H9 (cell line): ENCODE data around the gene ARAP2. TPM values are rescaled to one million over a fixed set of nuclear protein-coding genes. Genes with fewer than 3 reads are reported as not detected.

Source experiments
- DNase-seq: peaks from one replicate; pipeline ENCODE4 v3.0.0-alpha.2; 2017
- H2AFZ ChIP-seq: one replicate; pipeline ENCODE4 v1.6.1; 2013; ENCODE audit warnings: mild to moderate bottlenecking, low read length, control low read depth, moderate library complexity
- H2AK5ac ChIP-seq: 2 replicates; pipeline ENCODE4 v1.6.1; 2013; ENCODE audit warnings: low read length, control low read depth, mixed read lengths; ENCODE audit not compliant: insufficient read length
- H2BK120ac ChIP-seq: one replicate; pipeline ENCODE4 v1.6.1; 2013; ENCODE audit warnings: low read depth, mild to moderate bottlenecking, low read length, control low read depth, inconsistent platforms; ENCODE audit not compliant: poor library complexity, severe bottlenecking
- H2BK12ac ChIP-seq: 2 replicates; pipeline ENCODE4 v1.6.1; 2013; ENCODE audit warnings: low read length, control low read depth, mixed read lengths, low read depth; ENCODE audit not compliant: insufficient read length
- H2BK15ac ChIP-seq: 2 replicates; pipeline ENCODE4 v1.6.1; 2013; ENCODE audit warnings: low read depth, low read length, control low read depth
- H2BK20ac ChIP-seq: one replicate; pipeline ENCODE4 v1.6.1; 2013; ENCODE audit warnings: low read depth, mild to moderate bottlenecking, low read length, control low read depth, inconsistent platforms; ENCODE audit not compliant: poor library complexity, severe bottlenecking
- H2BK5ac ChIP-seq: 2 replicates; pipeline ENCODE4 v1.6.1; 2013; ENCODE audit warnings: low read length, control low read depth, mixed read lengths; ENCODE audit not compliant: insufficient read length
- H3K14ac ChIP-seq: 2 replicates; pipeline ENCODE4 v1.6.1; 2013; ENCODE audit warnings: low read length, control low read depth; ENCODE audit not compliant: insufficient read depth
- H3K18ac ChIP-seq: 2 replicates; pipeline ENCODE4 v1.6.1; 2013; ENCODE audit warnings: low read depth, mild to moderate bottlenecking, mixed read lengths, low read length, control low read depth; ENCODE audit not compliant: insufficient read length
- H3K23ac ChIP-seq: 2 replicates; pipeline ENCODE4 v1.6.1; 2013; ENCODE audit warnings: low read length, control low read depth, mixed read lengths, low read depth; ENCODE audit not compliant: insufficient read length
- H3K23me2 ChIP-seq: 2 replicates; pipeline ENCODE4 v1.6.1; 2013; ENCODE audit warnings: low read depth, mild to moderate bottlenecking, mixed read lengths, low read length, control low read depth; ENCODE audit not compliant: insufficient read length, poor library complexity, severe bottlenecking
- H3K27ac ChIP-seq: 2 replicates; pipeline ENCODE4 v1.5.1; 2013; ENCODE audit warnings: low read length, control low read depth, mixed read lengths, low read depth; ENCODE audit not compliant: insufficient read length
- H3K27me3 ChIP-seq: 2 replicates; pipeline ENCODE4 v1.6.1; 2013; ENCODE audit warnings: low read length, control low read depth, inconsistent platforms; ENCODE audit not compliant: insufficient read depth
- H3K4ac ChIP-seq: 2 replicates; pipeline ENCODE4 v1.6.1; 2013; ENCODE audit warnings: low read depth, mild to moderate bottlenecking, control low read depth, inconsistent platforms, low read length, moderate library complexity
- H3K4me1 ChIP-seq: 2 replicates; pipeline ENCODE4 v1.6.1; 2013; ENCODE audit warnings: low read length, control low read depth, inconsistent platforms; ENCODE audit not compliant: insufficient read depth
- H3K4me2 ChIP-seq: 2 replicates; pipeline ENCODE4 v1.6.1; 2013; ENCODE audit warnings: low read length, control low read depth, mixed read lengths; ENCODE audit not compliant: insufficient read length, insufficient read depth
- H3K56ac ChIP-seq: 2 replicates; pipeline ENCODE4 v1.6.1; 2013; ENCODE audit warnings: low read depth, mild to moderate bottlenecking, mixed read lengths, low read length, control low read depth; ENCODE audit not compliant: insufficient read length
- H3K79me1 ChIP-seq: 2 replicates; pipeline ENCODE4 v1.6.1; 2013; ENCODE audit warnings: low read depth, mild to moderate bottlenecking, moderate library complexity, low read length, control low read depth, inconsistent platforms; ENCODE audit not compliant: insufficient read depth, poor library complexity, severe bottlenecking
- H3K79me2 ChIP-seq: 2 replicates; pipeline ENCODE4 v1.6.1; 2013; ENCODE audit warnings: low read length, control low read depth, inconsistent platforms; ENCODE audit not compliant: insufficient read depth
- H3K9ac ChIP-seq: 2 replicates; pipeline ENCODE4 v1.6.1; 2013; ENCODE audit warnings: low read length, control low read depth, mixed read lengths; ENCODE audit not compliant: insufficient read length; ENCODE audit errors: extremely low read depth
- H3K9me3 ChIP-seq: one replicate; pipeline ENCODE4 v1.6.1; 2013; ENCODE audit warnings: low read depth, low read length, inconsistent platforms; ENCODE audit not compliant: control insufficient read depth
- H3T11ph ChIP-seq: one replicate; pipeline ENCODE4 v1.6.1; 2013; ENCODE audit warnings: mild to moderate bottlenecking, low read length, control low read depth, inconsistent platforms
- H4K20me1 ChIP-seq: one replicate; pipeline ENCODE4 v1.6.1; 2013; ENCODE audit not compliant: control insufficient read depth, insufficient read length, insufficient read depth
- H4K5ac ChIP-seq: 2 replicates; pipeline ENCODE4 v1.6.1; 2013; ENCODE audit warnings: low read depth, mild to moderate bottlenecking, mixed read lengths, low read length, control low read depth; ENCODE audit not compliant: insufficient read length
- H4K8ac ChIP-seq: replicated peaks from 2 replicates; pipeline ENCODE4 v1.6.1; 2013; ENCODE audit warnings: low read length, control low read depth, mixed read lengths, low read depth; ENCODE audit not compliant: insufficient read length
- H4K91ac ChIP-seq: 2 replicates; pipeline ENCODE4 v1.6.1; 2013; ENCODE audit warnings: low read depth, mild to moderate bottlenecking, moderate library complexity, mixed read lengths, low read length, control low read depth; ENCODE audit not compliant: insufficient read length
- H3K27ac Mint-ChIP-seq, 3 experiments: 2 replicates in 2 of 3; 3 replicates in 1 of 3; pipeline ENCODE4 v1.8.0; 2020 to 2021; ENCODE audit warnings: mixed read lengths in 3 of 3, mild to moderate bottlenecking in 1 of 3, moderate library complexity in 1 of 3
- H3K27me3 Mint-ChIP-seq: 2 replicates; pipeline ENCODE4 v1.8.0; 2021; ENCODE audit warnings: low read depth, mild to moderate bottlenecking, moderate library complexity, mixed read lengths
- H3K36me3 Mint-ChIP-seq, 3 experiments: 2 replicates in 2 of 3; 3 replicates in 1 of 3; pipeline ENCODE4 v1.8.0; 2020 to 2021; ENCODE audit warnings: low read depth in 3 of 3, mixed read lengths in 3 of 3; ENCODE audit not compliant: insufficient read depth in 1 of 3
- H3K4me1 Mint-ChIP-seq, 2 experiments: 2 replicates each; pipeline ENCODE4 v1.8.0; 2020; ENCODE audit warnings: mixed read lengths in 2 of 2
- H3K4me3 Mint-ChIP-seq, 2 experiments: 2 replicates in 1 of 2; 3 replicates in 1 of 2; pipeline ENCODE4 v1.8.0; 2020 to 2021; ENCODE audit warnings: mild to moderate bottlenecking in 2 of 2, mixed read lengths in 2 of 2, moderate library complexity in 1 of 2
- H3K9me3 Mint-ChIP-seq, 2 experiments: 2 replicates in 1 of 2; 3 replicates in 1 of 2; pipeline ENCODE4 v1.8.0; 2020; ENCODE audit warnings: mild to moderate bottlenecking in 2 of 2, mixed read lengths in 2 of 2, moderate library complexity in 1 of 2
- CTCF ChIP-seq: fragments of 200-600 bp; sonication (generic); conservative IDR thresholded peaks from 3 replicates; pipeline ENCODE4 v1.8.0; 2021; ENCODE audit warnings: antibody characterized with exemption, mild to moderate bottlenecking
- WGBS: extraction: QIAGEN DNeasy Blood & Tissue Kit; methylation state at CpG from one replicate; pipeline ENCODE4 v1.1.7; 2013; ENCODE audit warnings: missing lambda C conversion rate, low lambda C conversion rate, mixed read lengths; ENCODE audit not compliant: insufficient read length; ENCODE audit errors: extremely low coverage; 5-methylcytosine and 5-hydroxymethylcytosine counted together
- total RNA-seq: library from RNA; stranded (reverse); gene quantifications from 2 replicates; pipeline ENCODE4 v1.2.1, GENCODE V29; 2021

Gene ARAP2
- total RNA-seq, 1 experiment from 2014 or later, result 6.3 TPM

DNA sequence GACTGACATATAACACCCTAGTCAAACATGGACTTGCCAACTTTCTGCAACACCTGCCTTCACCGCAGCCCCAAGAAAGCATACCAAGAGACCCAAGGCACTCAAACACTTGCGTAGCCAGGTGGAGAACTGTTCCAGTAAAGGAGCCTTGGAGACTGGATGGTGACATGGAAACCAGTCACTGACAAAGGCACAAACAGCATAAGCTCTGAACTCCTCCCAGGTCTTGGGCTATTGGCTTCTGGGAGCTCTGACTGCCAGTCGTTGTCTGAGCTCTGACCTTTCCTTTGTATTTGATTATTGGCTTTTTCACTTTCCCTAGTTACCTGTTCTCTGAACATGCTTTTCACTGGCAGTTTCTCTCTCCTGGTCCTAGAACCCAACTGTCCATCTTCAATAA lies 38.3 kb downstream of the ARAP2 start:
- no peaks in the 10 kb centered on the region for H3K9me3 Mint-ChIP-seq
- H3K27ac Mint-ChIP-seq, result no peak overlapping the region
- no peaks in the 10 kb centered on the region for H3K23me2 ChIP-seq
- no peak overlapping the region for H3K9ac ChIP-seq
- peak; percentile 30 for DNase-seq
- peaks cover 3 to 9% of the 10 kb centered on the region in 2 experiments; a peak in 3 of 4 replicates for H3K4me1 Mint-ChIP-seq
- H4K8ac ChIP-seq, result no peak overlapping the region
- no peak overlapping the region for H4K5ac ChIP-seq
- H3K4me2 ChIP-seq, result no peak overlapping the region
- no peak overlapping the region for H3K14ac ChIP-seq
- no peak for TF ChIP-seq CTCF
- H3K4me1 ChIP-seq, result no peaks in the 10 kb centered on the region
- no peaks in the 10 kb centered on the region for H3K79me1 ChIP-seq
- no peak overlapping the region for H3T11ph ChIP-seq
- H3K36me3 Mint-ChIP-seq, result no peaks in the 10 kb centered on the region
- H2BK120ac ChIP-seq, result no peak overlapping the region
- no peak overlapping the region for H3K18ac ChIP-seq
- no peaks in the 10 kb centered on the region for H3K27me3 ChIP-seq
- no peak overlapping the region for H2AFZ ChIP-seq
- no peak overlapping the region for H3K4me3 Mint-ChIP-seq
- no peaks in the 10 kb centered on the region for H3K9me3 ChIP-seq
- H2BK15ac ChIP-seq, result no peak overlapping the region
- H2BK12ac ChIP-seq, result no peak overlapping the region
- H3K23ac ChIP-seq, result no peak overlapping the region
- no peak overlapping the region for H2AK5ac ChIP-seq
- H4K91ac ChIP-seq, result no peak overlapping the region
- H3K79me2 ChIP-seq, result no peaks in the 10 kb centered on the region
- no peaks in the 10 kb centered on the region for H4K20me1 ChIP-seq
- no peak overlapping the region for H2BK20ac ChIP-seq
- H3K27ac ChIP-seq, result no peak overlapping the region
- no peaks in the 10 kb centered on the region for H3K27me3 Mint-ChIP-seq
- H2BK5ac ChIP-seq, result no peak overlapping the region
- no peak overlapping the region for H3K56ac ChIP-seq
- H3K4ac ChIP-seq, result no peak overlapping the region
- no CpG with 5 or more reads among the region's 3 CpGs for WGBS
